Vagina (tissue), 2 donors: ENCODE results near the gene FAM25G.

Source experiments
- POLR2A ChIP-seq, 2 donors: fragments of 450-650 bp; IDR thresholded peaks; one replicate each; pipeline ENCODE4 v1.6.1; 2017; ENCODE audit warnings: antibody characterized with exemption in 2 of 2, mild to moderate bottlenecking in 2 of 2, moderate library complexity in 2 of 2
- POLR2AphosphoS5 ChIP-seq, 2 donors: sonication (generic); formaldehyde crosslinking; IDR thresholded peaks; one replicate each; pipeline ENCODE4 v1.9.0; 2017; ENCODE audit warnings: antibody characterized with exemption in 2 of 2, mild to moderate bottlenecking in 2 of 2, low read depth in 1 of 2; ENCODE audit not compliant: insufficient read depth in 1 of 2
- TF ChIP-seq, protein P1 (sequence below), 3 experiments: fragments of 450-650 bp in 2 of 3; fragments of 200-600 bp in 1 of 3; sonication (generic) in 1 of 3; IDR thresholded peaks; one replicate each; pipeline ENCODE4 v1.5.1; 2017 to 2019; ENCODE audit warnings: antibody characterized with exemption in 3 of 3, mild to moderate bottlenecking in 2 of 3, moderate library complexity in 2 of 3

DNA sequence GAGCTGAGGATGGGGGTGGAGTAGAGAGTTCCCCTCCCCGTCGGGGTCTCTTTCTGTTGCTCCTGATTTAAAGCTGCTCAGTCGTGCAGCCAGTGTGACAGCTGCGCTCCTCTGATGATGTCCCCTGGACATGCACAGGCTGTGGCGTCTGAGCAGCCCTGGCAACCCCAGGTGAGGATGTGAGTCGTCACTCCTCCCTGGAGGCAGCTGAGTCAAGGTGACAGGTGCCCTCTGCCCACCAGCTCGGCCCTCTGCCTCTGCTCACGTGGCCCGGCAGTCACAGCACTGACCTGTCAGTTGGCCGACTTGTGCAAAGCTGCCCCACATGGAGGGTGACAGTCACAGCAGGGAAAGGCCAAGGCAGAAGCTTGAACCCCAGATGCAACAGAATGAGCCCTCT lies 41.5 kb downstream of the FAM25G start:
- TF ChIP-seq, protein P1, sequence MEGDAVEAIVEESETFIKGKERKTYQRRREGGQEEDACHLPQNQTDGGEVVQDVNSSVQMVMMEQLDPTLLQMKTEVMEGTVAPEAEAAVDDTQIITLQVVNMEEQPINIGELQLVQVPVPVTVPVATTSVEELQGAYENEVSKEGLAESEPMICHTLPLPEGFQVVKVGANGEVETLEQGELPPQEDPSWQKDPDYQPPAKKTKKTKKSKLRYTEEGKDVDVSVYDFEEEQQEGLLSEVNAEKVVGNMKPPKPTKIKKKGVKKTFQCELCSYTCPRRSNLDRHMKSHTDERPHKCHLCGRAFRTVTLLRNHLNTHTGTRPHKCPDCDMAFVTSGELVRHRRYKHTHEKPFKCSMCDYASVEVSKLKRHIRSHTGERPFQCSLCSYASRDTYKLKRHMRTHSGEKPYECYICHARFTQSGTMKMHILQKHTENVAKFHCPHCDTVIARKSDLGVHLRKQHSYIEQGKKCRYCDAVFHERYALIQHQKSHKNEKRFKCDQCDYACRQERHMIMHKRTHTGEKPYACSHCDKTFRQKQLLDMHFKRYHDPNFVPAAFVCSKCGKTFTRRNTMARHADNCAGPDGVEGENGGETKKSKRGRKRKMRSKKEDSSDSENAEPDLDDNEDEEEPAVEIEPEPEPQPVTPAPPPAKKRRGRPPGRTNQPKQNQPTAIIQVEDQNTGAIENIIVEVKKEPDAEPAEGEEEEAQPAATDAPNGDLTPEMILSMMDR (IDR thresholded peaks at IDR 0.05), result no peak
- no peak for TF ChIP-seq POLR2A (IDR thresholded peaks at IDR 0.05)
- no peak for TF ChIP-seq POLR2AphosphoS5 (IDR thresholded peaks at IDR 0.05; ENCODE audit: insufficient read depth in 1 of 2, low read depth in 1 of 2)
